ENCODE data around the gene IL9R. TPM values are rescaled to one million over a fixed set of nuclear protein-coding genes. Genes with fewer than 3 reads are reported as not detected.
"Not testable (repeated sequence)": the region's sequence is repeated elsewhere in the genome, so short reads cannot be mapped to it uniquely, and the experiment has no call there.

Gene IL9R
- total RNA-seq, 4 donors from 2014 or later, result 0.20 TPM; not detected in 3

DNA sequence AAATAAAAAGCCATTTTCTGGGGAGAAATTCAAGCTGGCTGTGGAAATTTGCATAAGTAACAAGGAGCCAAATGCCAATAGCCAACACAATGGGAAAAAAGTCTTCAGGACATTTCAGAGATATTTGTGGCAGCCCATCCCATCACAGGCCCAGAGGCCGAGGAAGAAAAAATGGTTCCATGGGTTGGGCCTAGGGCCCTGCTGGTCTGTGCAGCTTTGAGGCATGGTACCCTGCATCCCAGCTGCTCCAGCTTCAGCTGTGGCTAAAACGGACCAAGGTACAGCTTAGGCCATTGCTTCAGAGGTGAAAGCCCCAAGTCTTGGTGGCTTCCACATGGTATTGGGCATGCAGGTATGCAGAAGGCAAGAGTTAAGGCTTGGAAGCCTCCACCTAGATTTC, 14.2 kb upstream of the IL9R start:
- Histone ChIP-seq H3K27ac (no peak overlapping the region), H3K9me3 (no peaks in the 10 kb centered on the region), H3K27me3 (no peaks in the 10 kb centered on the region), H3K4me1 (no peaks in the 10 kb centered on the region), H3K36me3 (no peaks in the 10 kb centered on the region), H3K4me3 (no peak overlapping the region)
- in situ Hi-C loops (cut with MboI; ENCODE audit: low sequenced_read_pairs in 4 of 4) (no loop called here), intact Hi-C loops (cut with DNase I; ENCODE audit: low total_unique reads) (no loop called here)
- DNase-seq (no peak), ATAC-seq (no peak)
- TF ChIP-seq, protein P1, sequence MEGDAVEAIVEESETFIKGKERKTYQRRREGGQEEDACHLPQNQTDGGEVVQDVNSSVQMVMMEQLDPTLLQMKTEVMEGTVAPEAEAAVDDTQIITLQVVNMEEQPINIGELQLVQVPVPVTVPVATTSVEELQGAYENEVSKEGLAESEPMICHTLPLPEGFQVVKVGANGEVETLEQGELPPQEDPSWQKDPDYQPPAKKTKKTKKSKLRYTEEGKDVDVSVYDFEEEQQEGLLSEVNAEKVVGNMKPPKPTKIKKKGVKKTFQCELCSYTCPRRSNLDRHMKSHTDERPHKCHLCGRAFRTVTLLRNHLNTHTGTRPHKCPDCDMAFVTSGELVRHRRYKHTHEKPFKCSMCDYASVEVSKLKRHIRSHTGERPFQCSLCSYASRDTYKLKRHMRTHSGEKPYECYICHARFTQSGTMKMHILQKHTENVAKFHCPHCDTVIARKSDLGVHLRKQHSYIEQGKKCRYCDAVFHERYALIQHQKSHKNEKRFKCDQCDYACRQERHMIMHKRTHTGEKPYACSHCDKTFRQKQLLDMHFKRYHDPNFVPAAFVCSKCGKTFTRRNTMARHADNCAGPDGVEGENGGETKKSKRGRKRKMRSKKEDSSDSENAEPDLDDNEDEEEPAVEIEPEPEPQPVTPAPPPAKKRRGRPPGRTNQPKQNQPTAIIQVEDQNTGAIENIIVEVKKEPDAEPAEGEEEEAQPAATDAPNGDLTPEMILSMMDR (IDR thresholded peaks at IDR 0.05 in 4 of 5, conservative IDR thresholded peaks at IDR 0.05 in 1 of 5), result no peak
- TF ChIP-seq POLR2A (IDR thresholded peaks at IDR 0.05), result no peak

DNA sequence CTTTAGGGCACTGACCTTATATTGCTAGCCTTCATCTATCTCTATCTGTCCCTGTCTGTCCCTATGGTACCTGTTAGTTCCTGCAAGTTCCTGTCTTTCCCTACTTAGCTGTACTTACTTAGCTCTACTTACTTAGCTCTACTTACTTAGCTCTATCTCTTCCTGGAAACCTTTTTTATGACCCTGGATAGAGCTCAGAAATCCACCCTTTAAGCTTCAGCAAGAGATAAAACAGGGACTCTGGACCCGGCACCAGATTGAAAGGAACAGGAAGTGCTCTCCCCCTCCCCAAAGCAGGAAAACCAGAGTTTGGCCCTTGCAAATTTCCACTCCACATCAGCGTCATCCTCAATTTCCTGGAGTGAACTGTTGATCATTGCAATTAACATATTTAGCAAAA, 12.3 kb upstream of the IL9R start:
- no peak for DNase-seq
- Histone ChIP-seq H3K36me3 (no peaks in the 10 kb centered on the region), H3K9me3 (no peaks in the 10 kb centered on the region), H3K27me3 (no peaks in the 10 kb centered on the region), H3K4me3 (no peak overlapping the region), H3K4me1 (no peaks in the 10 kb centered on the region), H3K27ac (no peak overlapping the region)
- TF ChIP-seq, protein P1 (IDR thresholded peaks at IDR 0.05 in 4 of 5, conservative IDR thresholded peaks at IDR 0.05 in 1 of 5), result no peak
- no peak for TF ChIP-seq POLR2A (IDR thresholded peaks at IDR 0.05)
- in situ Hi-C loops (cut with MboI; ENCODE audit: low sequenced_read_pairs in 4 of 4) (no loop called here), intact Hi-C loops (cut with DNase I; ENCODE audit: low total_unique reads) (no loop called here)
- ATAC-seq, result no peak

DNA sequence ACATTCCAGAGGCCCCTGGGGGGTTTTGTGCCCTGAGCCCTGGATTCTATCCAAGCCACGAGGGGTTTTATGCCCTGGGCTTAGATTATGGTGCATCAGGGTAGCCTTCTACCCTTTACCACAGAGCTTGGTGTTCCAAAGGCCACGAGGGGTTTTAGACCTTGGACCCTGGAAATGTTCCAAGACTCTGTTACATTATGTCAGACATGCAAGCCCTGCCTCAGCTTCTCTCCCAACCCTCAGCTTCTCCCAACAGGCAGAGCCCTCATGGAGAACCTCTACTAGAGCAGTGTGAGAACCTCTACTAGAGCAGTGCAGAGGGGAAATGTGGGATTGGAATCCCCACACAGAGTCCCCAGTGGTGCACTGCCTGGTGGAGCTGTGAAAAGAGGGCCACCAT, 10.5 kb upstream of the IL9R start:
- H3K27me3 ChIP-seq; DNase-seq; H3K27ac ChIP-seq; H3K9me3 ChIP-seq; H3K4me1 ChIP-seq; ATAC-seq; in situ Hi-C loops (cut with MboI; ENCODE audit: low sequenced_read_pairs in 4 of 4); intact Hi-C loops (cut with DNase I; ENCODE audit: low total_unique reads); H3K36me3 ChIP-seq; H3K4me3 ChIP-seq: not testable (repeated sequence)

DNA sequence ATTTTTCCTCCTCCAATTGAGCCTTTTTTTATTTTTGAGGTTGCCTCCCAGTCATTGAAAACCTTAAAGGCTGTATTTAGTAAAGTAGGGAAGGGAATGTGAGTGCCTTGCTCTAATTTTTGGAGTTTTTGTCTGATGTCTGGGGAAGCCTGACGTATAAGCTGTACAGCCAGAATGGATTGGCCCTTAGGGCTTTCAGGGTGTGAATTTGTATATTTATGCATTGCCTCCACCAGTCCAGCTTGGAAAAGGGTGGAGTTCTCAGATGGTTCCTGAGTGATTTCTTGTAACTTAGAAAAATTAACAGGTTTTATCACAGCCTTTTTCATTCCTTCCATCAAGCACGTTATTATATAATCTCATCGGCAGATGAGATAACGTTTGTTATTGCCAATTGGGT, 8.6 kb upstream of the IL9R start:
- Histone ChIP-seq H3K9me3 (no peaks in the 10 kb centered on the region), H3K27ac (no peak overlapping the region), H3K4me1 (no peaks in the 10 kb centered on the region), H3K36me3 (no peaks in the 10 kb centered on the region), H3K4me3 (no peak overlapping the region), H3K27me3 (no peaks in the 10 kb centered on the region)
- in situ Hi-C loops (cut with MboI; ENCODE audit: low sequenced_read_pairs in 4 of 4) (no loop called here), intact Hi-C loops (cut with DNase I; ENCODE audit: low total_unique reads) (no loop called here)
- ATAC-seq (no peak), DNase-seq (no peak)
- TF ChIP-seq, protein P1 (IDR thresholded peaks at IDR 0.05 in 4 of 5, conservative IDR thresholded peaks at IDR 0.05 in 1 of 5), result no peak
- TF ChIP-seq POLR2A (IDR thresholded peaks at IDR 0.05), result no peak

DNA sequence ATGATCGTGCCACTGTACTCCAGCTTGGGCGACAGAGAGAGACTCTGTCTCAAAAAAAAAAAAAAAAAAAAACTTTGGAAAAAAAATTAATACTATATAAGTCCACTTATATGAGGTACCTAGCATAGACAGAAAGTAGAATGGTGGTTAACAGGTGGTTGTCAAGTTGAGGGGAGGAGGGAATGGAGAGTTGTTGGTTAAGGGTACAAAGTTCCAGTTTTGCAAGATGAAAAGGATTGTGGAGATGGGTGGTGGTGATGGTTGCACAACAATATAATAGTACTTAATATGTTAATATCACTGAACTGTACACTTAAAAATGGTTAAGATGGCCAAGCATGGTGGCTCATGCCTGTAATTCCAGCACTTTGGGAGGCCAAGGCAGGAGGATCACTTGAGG, 4.1 kb upstream of the IL9R start:
- Histone ChIP-seq H3K27ac (no peak overlapping the region), H3K9me3 (no peaks in the 10 kb centered on the region), H3K27me3 (no peaks in the 10 kb centered on the region), H3K4me1 (no peaks in the 10 kb centered on the region), H3K36me3 (no peaks in the 10 kb centered on the region), H3K4me3 (no peak overlapping the region)
- intact Hi-C loops (cut with DNase I; ENCODE audit: low total_unique reads) (no loop called here), in situ Hi-C loops (cut with MboI; ENCODE audit: low sequenced_read_pairs in 4 of 4) (no loop called here)
- no peak for ATAC-seq
- DNase-seq, result no peak
- TF ChIP-seq, protein P1 (IDR thresholded peaks at IDR 0.05 in 4 of 5, conservative IDR thresholded peaks at IDR 0.05 in 1 of 5), result no peak
- no peak for TF ChIP-seq POLR2A (IDR thresholded peaks at IDR 0.05)

Measured in gastrocnemius medialis (tissue), 4 donors.